C4-2B (cell line): ENCODE measurements around the gene SP8.

ENCODE experiments used
- ZFX ChIP-seq: fragments of 450-650 bp; IDR thresholded peaks from 2 replicates; pipeline ENCODE4 v1.6.1; 2017
- TF ChIP-seq, protein P1 (sequence below): fragments of 450-650 bp; conservative IDR thresholded peaks from 2 replicates; pipeline ENCODE4 v1.5.1; 2017; ENCODE audit warnings: mild to moderate bottlenecking

DNA sequence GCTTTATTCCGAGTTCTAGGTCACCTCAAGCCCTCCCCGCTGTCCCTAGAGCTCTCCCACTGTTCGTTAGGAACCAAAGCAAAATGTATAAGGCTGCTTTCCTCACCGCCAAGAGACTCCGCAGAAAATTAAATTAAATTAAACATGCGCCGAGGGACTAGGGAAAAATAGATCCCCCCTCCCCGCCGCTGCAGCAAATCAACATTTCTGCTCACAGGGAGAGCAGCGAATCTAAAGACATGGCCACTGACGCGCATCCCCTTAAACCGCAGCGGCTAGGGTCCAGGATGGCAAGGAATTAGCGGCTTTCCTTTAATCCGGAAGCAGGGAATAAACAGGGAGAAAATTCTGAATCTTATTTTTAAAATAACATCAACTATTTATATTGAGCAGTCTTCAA, 7.6 kb downstream of the SP8 start:
- TF ChIP-seq, protein P1, sequence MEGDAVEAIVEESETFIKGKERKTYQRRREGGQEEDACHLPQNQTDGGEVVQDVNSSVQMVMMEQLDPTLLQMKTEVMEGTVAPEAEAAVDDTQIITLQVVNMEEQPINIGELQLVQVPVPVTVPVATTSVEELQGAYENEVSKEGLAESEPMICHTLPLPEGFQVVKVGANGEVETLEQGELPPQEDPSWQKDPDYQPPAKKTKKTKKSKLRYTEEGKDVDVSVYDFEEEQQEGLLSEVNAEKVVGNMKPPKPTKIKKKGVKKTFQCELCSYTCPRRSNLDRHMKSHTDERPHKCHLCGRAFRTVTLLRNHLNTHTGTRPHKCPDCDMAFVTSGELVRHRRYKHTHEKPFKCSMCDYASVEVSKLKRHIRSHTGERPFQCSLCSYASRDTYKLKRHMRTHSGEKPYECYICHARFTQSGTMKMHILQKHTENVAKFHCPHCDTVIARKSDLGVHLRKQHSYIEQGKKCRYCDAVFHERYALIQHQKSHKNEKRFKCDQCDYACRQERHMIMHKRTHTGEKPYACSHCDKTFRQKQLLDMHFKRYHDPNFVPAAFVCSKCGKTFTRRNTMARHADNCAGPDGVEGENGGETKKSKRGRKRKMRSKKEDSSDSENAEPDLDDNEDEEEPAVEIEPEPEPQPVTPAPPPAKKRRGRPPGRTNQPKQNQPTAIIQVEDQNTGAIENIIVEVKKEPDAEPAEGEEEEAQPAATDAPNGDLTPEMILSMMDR, result no peak
- TF ChIP-seq ZFX, result no peak
